B cell (primary cell): Measurements from ENCODE around the gene GRIN3A. TPM values are rescaled to one million over a fixed set of nuclear protein-coding genes. Genes with fewer than 3 reads are reported as not detected.

ENCODE experiments used
- ATAC-seq: fragments of 200-7000 bp; cut with Tn5 transposase; one replicate; pipeline ENCODE4 v1.10.0; 2021; ENCODE audit warnings: low read depth, mild to moderate bottlenecking, moderate number of reproducible peaks, moderate library complexity
- CTCF ChIA-PET: fragments of 350-600 bp; sonication (Branson Sonifier 250); formaldehyde crosslinking; loops from one replicate; lab custom pipeline; 2021; ENCODE audit warnings: antibody characterized with exemption, inconsistent platforms; lab: Charles Lee
- POLR2A ChIA-PET: fragments of 350-600 bp; sonication (Branson Sonifier 250); formaldehyde crosslinking; loops from one replicate; lab custom pipeline; 2021; ENCODE audit warnings: antibody characterized with exemption; lab: Charles Lee
- DNase-seq: peaks from one replicate; pipeline ENCODE4 v3.0.0; 2013
- H2AFZ ChIP-seq: 2 replicates; pipeline ENCODE4 v1.6.1; 2012; ENCODE audit warnings: mild to moderate bottlenecking, low read depth, low read length; ENCODE audit not compliant: insufficient read depth, poor library complexity, severe bottlenecking
- H3K27ac ChIP-seq, 2 donors: 1 replicate in 1 of 2; 2 replicates in 1 of 2; pipeline ENCODE4 v1.5.1; 2012 to 2013; ENCODE audit warnings: low read length in 2 of 2, mild to moderate bottlenecking in 2 of 2, moderate library complexity in 1 of 2
- H3K27me3 ChIP-seq, 4 experiments: fragments of 200-600 bp in 1 of 4; sonication (generic) in 1 of 4; replicated peaks in 1 of 4; 1 replicate in 2 of 4; 2 replicates in 2 of 4; pipeline versions ENCODE4 v1.6.1 to v1.7.0; 2013 to 2016; ENCODE audit warnings: low read length in 3 of 4, mild to moderate bottlenecking in 2 of 4, mixed read lengths in 1 of 4, moderate library complexity in 1 of 4; ENCODE audit not compliant: insufficient read depth in 4 of 4, control insufficient read depth in 3 of 4; ENCODE audit errors: control extremely low read depth in 1 of 4
- H3K36me3 ChIP-seq, 2 experiments: replicated peaks in 1 of 2; 1 replicate in 1 of 2; 2 replicates in 1 of 2; pipeline versions ENCODE4 v1.6.1 to v1.7.1; 2013; ENCODE audit warnings: low read length in 1 of 2; ENCODE audit not compliant: insufficient read depth in 2 of 2, control insufficient read depth in 1 of 2; ENCODE audit errors: control extremely low read depth in 1 of 2, extremely low read depth in 1 of 2
- H3K4me1 ChIP-seq, 2 donors: fragments of 200-600 bp in 1 of 2; sonication (generic) in 1 of 2; 1 replicate in 1 of 2; 2 replicates in 1 of 2; pipeline versions ENCODE4 v1.5.1 to v1.6.1; 2013 to 2017; ENCODE audit warnings: low read length in 2 of 2; ENCODE audit not compliant: control insufficient read depth in 2 of 2, insufficient read depth in 2 of 2
- H3K4me2 ChIP-seq: replicated peaks from 2 replicates; pipeline ENCODE3; 2012; ENCODE audit warnings: mild to moderate bottlenecking, low read depth, low read length; ENCODE audit not compliant: poor library complexity, severe bottlenecking
- H3K4me3 ChIP-seq, 5 experiments: fragments of 200-600 bp in 1 of 5; sonication (generic) in 1 of 5; 1 replicate in 3 of 5; 2 replicates in 2 of 5; pipeline versions ENCODE4 v1.5.1 to v1.7.0; 2011 to 2016; ENCODE audit warnings: low read length in 4 of 5, mild to moderate bottlenecking in 4 of 5, low read depth in 2 of 5, control low read depth in 1 of 5, moderate library complexity in 1 of 5; ENCODE audit not compliant: insufficient read depth in 1 of 5; ENCODE audit errors: control extremely low read depth in 1 of 5, extremely low read depth in 1 of 5
- H3K79me2 ChIP-seq: fragments of 200-600 bp; sonication (generic); one replicate; pipeline ENCODE4 v1.6.0; 2016; ENCODE audit warnings: low read length; ENCODE audit not compliant: control insufficient read depth, insufficient read depth
- H3K9ac ChIP-seq: fragments of 200-600 bp; sonication (generic); 2 replicates; pipeline ENCODE4 v1.6.1; 2017; ENCODE audit warnings: mild to moderate bottlenecking, low read length, moderate library complexity
- H3K9me3 ChIP-seq, 3 donors: one replicate each; pipeline versions ENCODE4 v1.6.1 to v1.7.1; 2013; ENCODE audit warnings: low read length in 2 of 3; ENCODE audit not compliant: control insufficient read depth in 2 of 3, insufficient read depth in 1 of 3; ENCODE audit errors: control extremely low read depth in 1 of 3
- H4K20me1 ChIP-seq: 2 replicates; pipeline ENCODE4 v1.6.0; 2012; ENCODE audit warnings: mild to moderate bottlenecking, low read length; ENCODE audit not compliant: insufficient read depth, control insufficient read depth, poor library complexity, severe bottlenecking
- H3K27ac Mint-ChIP-seq: one replicate; pipeline ENCODE4 v1.8.0; 2021; ENCODE audit warnings: mixed read lengths
- H3K27me3 Mint-ChIP-seq: one replicate; pipeline ENCODE4 v1.8.0; 2021; ENCODE audit warnings: mixed read lengths
- H3K4me1 Mint-ChIP-seq: one replicate; pipeline ENCODE4 v1.8.0; 2021; ENCODE audit warnings: mixed read lengths
- H3K4me3 Mint-ChIP-seq: one replicate; pipeline ENCODE4 v1.8.0; 2021; ENCODE audit warnings: mixed read lengths
- H3K9me3 Mint-ChIP-seq: one replicate; pipeline ENCODE4 v1.8.0; 2022; ENCODE audit warnings: mixed read lengths; ENCODE audit not compliant: insufficient read depth
- EZH2 ChIP-seq: IDR thresholded peaks from 2 replicates; pipeline ENCODE4 v1.6.1; 2012; ENCODE audit warnings: borderline replicate concordance, low read depth, mild to moderate bottlenecking, moderate library complexity, low read length; ENCODE audit not compliant: insufficient read depth, poor library complexity, severe bottlenecking
- WGBS: methylation state at CpG from one replicate; pipeline ENCODE4 v1.1.5; 2013; ENCODE audit warnings: missing lambda C conversion rate; ENCODE audit not compliant: insufficient coverage; 5-methylcytosine and 5-hydroxymethylcytosine counted together
- intact Hi-C: fragments of 100-400 bp; cut with micrococcal nuclease; formaldehyde crosslinking; loops from one replicate; pipeline ENCODE4 v1.10.0; 2022
- polyA plus RNA-seq: library from polyadenylated mRNA; depleted of rRNA; stranded (reverse); fragments of >200 nt; gene quantifications from 2 replicates; pipeline ENCODE4 v1.2.3, GENCODE V29; 2012
- total RNA-seq, 2 donors: library from RNA; stranded (reverse); fragments of 120-200 nt in 1 of 2; gene quantifications; 1 replicate in 1 of 2; 2 replicates in 1 of 2; pipeline versions ENCODE4 v1.2.3 to v1.2.4, GENCODE V29; 2013 to 2022
- TF ChIP-seq, protein P1 (sequence below): fragments of 200-600 bp; IDR thresholded peaks from one replicate; pipeline ENCODE4 v1.8.0; 2022; ENCODE audit warnings: antibody characterized with exemption, mild to moderate bottlenecking

Gene GRIN3A
- total and polyA plus RNA-seq, 2 donors (not counting 1 experiment from before 2014, with no cell fraction given), result not detected

DNA sequence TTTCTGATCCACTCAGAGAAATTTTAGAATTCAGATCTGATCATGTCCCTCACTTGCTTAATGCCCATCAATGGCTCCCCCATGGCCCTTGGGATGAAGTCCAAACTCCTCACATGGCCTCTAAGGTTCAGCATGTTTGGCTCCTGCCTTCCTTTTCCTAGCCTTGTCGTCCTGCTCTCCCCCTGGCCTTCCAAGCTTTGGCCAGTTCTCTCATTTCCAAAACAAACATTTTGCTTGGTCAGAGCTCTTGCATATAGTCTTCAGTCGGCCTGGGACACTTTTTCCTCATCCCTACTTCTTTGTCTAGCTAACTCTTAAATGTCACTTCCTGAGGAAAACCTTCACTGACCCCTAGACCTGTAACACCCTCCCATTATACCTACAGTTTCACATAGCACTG, 106.6 kb downstream of the GRIN3A start:
- Histone ChIP-seq H4K20me1 (no peaks in the 10 kb centered on the region), H3K79me2 (no peaks in the 10 kb centered on the region), H3K9me3 (no peaks in the 10 kb centered on the region), H3K27ac (no peak overlapping the region), H3K27me3 (no peaks in the 10 kb centered on the region), H3K36me3 (no peaks in the 10 kb centered on the region), H2AFZ (no peak overlapping the region), H3K9ac (no peak overlapping the region), H3K4me2 (no peak overlapping the region), H3K4me3 (no peak overlapping the region), H3K4me1 (no peaks in the 10 kb centered on the region)
- no peaks in the 10 kb centered on the region for H3K9me3 Mint-ChIP-seq
- WGBS, result 75% methylated on average over 2 of the region's 2 CpGs
- ChIA-PET POLR2A (no interaction called here), CTCF (no interaction called here)
- no peak overlapping the region for H3K27ac Mint-ChIP-seq
- H3K4me1 Mint-ChIP-seq, result no peaks in the 10 kb centered on the region
- intact Hi-C loops, result no loop called here
- no peak for DNase-seq
- H3K4me3 Mint-ChIP-seq, result no peak overlapping the region
- peaks cover 4% of the 10 kb centered on the region for H3K27me3 Mint-ChIP-seq
- TF ChIP-seq, protein P1, sequence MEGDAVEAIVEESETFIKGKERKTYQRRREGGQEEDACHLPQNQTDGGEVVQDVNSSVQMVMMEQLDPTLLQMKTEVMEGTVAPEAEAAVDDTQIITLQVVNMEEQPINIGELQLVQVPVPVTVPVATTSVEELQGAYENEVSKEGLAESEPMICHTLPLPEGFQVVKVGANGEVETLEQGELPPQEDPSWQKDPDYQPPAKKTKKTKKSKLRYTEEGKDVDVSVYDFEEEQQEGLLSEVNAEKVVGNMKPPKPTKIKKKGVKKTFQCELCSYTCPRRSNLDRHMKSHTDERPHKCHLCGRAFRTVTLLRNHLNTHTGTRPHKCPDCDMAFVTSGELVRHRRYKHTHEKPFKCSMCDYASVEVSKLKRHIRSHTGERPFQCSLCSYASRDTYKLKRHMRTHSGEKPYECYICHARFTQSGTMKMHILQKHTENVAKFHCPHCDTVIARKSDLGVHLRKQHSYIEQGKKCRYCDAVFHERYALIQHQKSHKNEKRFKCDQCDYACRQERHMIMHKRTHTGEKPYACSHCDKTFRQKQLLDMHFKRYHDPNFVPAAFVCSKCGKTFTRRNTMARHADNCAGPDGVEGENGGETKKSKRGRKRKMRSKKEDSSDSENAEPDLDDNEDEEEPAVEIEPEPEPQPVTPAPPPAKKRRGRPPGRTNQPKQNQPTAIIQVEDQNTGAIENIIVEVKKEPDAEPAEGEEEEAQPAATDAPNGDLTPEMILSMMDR, result no peak
- TF ChIP-seq EZH2, result no peak
- no peak for ATAC-seq

DNA sequence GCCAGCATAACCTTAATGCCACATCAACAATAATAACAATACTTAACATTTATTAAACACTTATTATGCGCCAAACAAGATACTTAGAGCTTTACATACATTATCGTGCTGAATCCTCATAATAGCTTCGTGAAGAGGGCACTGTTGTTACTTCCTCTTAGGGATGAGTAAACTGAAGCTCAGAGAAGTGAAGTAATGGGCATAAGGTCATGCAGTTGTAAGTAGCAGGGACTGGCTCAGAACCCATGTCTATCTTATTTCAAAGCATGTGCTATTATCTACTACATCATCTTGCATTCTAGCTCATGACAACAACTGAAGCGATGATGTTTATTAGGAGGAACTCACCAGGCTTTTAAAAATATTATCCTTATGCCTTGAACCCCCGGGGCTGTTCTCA, 108.8 kb downstream of the GRIN3A start:
- Histone ChIP-seq H2AFZ (no peak overlapping the region), H3K79me2 (no peaks in the 10 kb centered on the region), H3K4me1 (no peaks in the 10 kb centered on the region), H3K9ac (no peak overlapping the region), H3K27me3 (no peaks in the 10 kb centered on the region), H3K4me3 (no peak overlapping the region), H4K20me1 (no peaks in the 10 kb centered on the region), H3K9me3 (no peaks in the 10 kb centered on the region), H3K4me2 (no peak overlapping the region), H3K27ac (no peak overlapping the region), H3K36me3 (no peaks in the 10 kb centered on the region)
- H3K27me3 Mint-ChIP-seq, result peaks cover 4% of the 10 kb centered on the region
- no peak overlapping the region for H3K4me3 Mint-ChIP-seq
- WGBS, result 89% methylated on average over 2 of the region's 5 CpGs
- ATAC-seq, result no peak
- H3K4me1 Mint-ChIP-seq, result no peaks in the 10 kb centered on the region
- no peak for DNase-seq
- POLR2A ChIA-PET, result no interaction called here
- CTCF ChIA-PET, result no interaction called here
- intact Hi-C loops, result no loop called here
- no peak overlapping the region for H3K27ac Mint-ChIP-seq
- TF ChIP-seq, protein P1, result no peak
- TF ChIP-seq EZH2, result no peak
- H3K9me3 Mint-ChIP-seq, result no peaks in the 10 kb centered on the region
